SK-N-SH (cell line): Measurements from ENCODE around the gene C1orf159.

Experiments used
- SIN3A ChIP-seq: IDR thresholded peaks from 2 replicates; pipeline ENCODE4 v1.6.1; 2012; ENCODE audit warnings: low read depth, mild to moderate bottlenecking, low read length, moderate library complexity, borderline replicate concordance
- TAF1 ChIP-seq: IDR thresholded peaks from 2 replicates; pipeline ENCODE4 v1.6.1; 2012; ENCODE audit warnings: low read depth, mild to moderate bottlenecking, low read length, moderate library complexity, borderline replicate concordance
- TF ChIP-seq, protein P1 (sequence below): fragments of 200-600 bp; sonication (generic); IDR thresholded peaks from 2 replicates; pipeline ENCODE4 v1.6.1; 2017; ENCODE audit warnings: antibody characterized with exemption, mild to moderate bottlenecking, moderate library complexity

DNA sequence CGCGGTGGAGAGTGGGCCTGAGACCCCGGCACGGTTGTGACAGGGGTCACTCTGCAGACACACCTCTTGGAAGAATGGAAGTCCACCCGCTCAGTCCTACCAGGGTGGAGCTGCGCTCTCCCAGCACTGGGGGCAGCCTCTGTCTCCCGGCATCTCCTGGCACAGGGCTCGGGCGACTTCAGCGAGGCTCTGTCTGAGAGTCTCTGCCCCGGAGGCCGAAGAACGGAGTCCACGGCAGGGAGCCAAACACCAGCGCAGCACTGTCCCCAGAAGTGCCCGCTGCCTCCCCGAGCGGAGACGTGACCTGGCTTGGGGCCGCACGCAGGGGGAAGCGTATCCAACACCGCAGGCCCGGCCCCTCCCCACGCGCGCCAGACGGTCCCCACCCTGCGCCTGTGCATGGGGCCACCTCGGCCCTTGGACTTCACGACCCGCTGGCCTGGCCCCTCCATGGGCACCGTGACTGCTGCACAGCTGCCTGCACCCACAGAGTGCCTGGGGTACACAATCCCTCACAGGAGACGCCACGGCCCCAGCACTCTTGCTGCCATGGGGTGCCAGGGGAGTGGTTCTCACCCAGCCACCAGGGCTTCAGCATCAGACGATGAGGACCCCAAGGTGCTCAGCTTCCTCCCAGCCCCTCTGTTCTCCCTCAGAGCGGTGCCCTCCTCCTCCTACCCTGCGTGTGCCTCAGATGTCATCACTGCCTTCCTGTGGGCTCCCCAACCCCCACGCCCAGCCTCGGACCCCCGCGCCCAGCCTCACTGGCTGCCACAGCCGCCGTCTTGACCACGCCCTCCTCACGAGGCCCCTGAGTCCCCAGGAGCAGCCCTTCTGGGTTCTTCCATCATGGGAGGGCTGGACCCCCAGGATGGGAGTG, 26.8 kb downstream of the C1orf159 start:
- TF ChIP-seq TAF1 = no peak
- TF ChIP-seq, protein P1, sequence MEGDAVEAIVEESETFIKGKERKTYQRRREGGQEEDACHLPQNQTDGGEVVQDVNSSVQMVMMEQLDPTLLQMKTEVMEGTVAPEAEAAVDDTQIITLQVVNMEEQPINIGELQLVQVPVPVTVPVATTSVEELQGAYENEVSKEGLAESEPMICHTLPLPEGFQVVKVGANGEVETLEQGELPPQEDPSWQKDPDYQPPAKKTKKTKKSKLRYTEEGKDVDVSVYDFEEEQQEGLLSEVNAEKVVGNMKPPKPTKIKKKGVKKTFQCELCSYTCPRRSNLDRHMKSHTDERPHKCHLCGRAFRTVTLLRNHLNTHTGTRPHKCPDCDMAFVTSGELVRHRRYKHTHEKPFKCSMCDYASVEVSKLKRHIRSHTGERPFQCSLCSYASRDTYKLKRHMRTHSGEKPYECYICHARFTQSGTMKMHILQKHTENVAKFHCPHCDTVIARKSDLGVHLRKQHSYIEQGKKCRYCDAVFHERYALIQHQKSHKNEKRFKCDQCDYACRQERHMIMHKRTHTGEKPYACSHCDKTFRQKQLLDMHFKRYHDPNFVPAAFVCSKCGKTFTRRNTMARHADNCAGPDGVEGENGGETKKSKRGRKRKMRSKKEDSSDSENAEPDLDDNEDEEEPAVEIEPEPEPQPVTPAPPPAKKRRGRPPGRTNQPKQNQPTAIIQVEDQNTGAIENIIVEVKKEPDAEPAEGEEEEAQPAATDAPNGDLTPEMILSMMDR = no peak
- no peak for TF ChIP-seq SIN3A
